GM21723 (cell line): ENCODE measurements around the gene SLCO6A1.

Experiments
- ATAC-seq: cut with Tn5 transposase; IDR thresholded peaks from one replicate; pipeline ENCODE4 v1.9.1; 2021; ENCODE audit warnings: mild to moderate bottlenecking, moderate library complexity; ENCODE audit not compliant: unreplicated experiment

The SLCO6A1 gene

DNA sequence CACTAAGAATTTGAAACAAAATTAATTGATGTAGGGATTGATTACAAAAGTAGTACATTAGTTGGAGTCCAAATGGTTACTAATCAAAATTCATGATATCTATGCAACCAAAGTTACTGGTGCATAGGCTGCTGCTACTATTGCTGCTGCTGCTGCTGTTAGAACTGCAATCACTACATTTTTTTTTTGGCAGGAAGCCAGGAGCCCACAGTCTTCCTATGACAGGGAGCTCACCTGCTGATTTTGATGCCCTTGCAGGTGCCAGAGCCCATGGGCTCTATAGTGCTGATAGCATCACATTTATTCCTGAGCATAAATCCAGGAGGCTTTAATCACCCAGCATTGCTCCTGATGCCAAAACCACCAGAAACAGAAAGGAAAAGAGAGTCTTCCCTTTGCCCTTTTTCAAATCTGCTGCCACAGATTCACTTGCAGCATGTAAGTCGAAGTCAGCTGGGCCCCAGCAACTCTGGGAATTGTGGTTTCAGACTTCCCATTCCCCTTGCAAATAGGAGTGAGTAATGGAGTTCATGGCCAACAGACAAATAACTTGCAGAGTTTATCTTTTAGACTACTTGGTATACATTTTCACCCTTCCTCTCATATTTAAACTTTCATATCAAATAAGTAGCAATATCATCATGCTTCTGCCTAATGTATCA, 17.6 kb downstream of the SLCO6A1 start:
- no peak for ATAC-seq

DNA sequence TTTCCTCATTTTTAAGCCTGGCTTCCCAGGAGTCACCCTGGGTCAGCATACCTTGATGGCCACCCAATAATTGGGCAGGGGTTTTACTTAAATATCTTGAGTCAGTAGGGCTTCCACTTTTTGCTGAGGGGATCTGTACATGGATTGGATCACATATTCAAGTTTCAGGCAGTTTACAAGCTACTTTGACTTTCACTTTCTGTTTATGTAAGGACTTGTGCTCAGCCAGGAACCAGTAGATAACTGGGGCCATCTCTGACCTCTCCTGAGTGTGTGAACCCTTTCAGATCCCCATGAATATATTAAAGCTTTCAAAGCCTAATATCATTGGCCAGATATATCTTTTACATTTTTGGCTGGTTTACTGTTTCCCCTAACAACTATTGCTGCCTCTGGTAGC, 45.1 kb downstream of the SLCO6A1 start:
- ATAC-seq: peak; percentile 94

DNA sequence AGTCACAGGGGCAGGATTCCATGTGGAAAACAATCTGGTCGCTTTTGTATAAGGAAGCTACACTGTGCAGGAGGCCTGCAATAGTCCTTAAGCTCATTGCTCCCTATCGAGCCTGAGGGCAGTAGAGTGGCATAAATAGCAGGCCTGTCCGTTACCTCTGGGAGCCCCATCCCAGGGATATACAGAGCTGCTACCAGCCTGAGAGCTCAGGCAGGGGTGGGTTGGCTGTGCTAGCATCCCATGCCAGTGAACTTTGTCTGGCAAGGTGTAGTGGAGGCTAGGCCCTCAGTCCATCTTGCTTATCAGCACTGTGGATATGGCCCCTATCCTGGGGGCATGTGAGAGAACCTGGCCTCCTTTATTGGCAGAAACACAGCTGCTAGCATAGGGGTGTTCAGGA, 47.7 kb downstream of the SLCO6A1 start:
- no peak for ATAC-seq

DNA sequence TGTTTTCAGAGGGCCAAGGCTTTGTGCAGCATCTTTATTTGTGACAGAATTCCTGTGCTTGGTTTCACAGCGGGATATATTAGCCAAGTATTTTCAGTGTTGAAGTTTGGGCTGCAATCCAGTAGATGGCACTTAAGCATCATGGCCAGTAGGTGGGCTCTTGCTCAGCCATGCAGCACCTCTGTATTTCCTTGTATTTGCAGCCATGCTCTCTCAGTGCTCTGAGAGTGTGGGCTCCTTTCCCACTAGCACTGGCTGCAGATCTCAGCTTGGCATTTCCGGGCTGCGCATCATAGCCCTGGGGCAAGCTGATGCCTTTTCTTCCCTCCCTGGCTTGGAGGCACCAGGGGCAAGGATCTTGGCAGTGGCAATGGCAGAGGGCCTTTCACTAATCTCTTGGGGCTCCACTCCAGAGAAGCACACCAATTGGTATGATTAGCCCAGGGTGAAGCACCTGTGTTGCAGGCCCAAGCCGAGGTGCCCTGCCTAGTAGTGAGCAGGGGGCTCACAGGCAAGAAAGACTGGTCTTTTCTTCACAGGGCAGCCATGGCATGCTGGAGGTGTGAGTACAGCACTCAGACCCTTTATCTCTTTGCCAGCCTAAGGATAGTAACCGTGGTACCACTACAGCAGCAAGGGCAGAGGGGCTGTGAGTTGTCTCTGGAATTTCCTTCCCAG, 48.3 kb downstream of the SLCO6A1 start:
- no peak for ATAC-seq

DNA sequence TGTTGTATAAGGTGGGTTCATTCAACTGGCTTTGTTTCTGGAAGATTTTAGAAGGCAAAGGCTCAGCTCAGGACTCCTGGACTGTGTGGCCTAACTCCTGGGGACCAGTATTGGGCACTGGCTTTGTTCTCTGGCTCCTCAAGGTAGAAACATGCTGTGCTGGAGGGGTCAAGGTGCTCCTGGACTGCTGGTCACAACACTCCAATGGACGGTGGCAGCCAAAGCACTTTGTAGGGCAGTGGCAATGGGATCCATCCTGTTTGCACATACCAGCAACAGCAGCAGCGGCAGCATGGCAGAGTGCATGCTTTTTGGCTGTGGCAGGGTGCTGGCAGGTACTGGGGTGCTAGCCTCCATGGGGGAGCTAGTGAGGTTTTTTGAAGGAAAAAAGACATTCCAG, 65.3 kb downstream of the SLCO6A1 start:
- ATAC-seq: no peak

DNA sequence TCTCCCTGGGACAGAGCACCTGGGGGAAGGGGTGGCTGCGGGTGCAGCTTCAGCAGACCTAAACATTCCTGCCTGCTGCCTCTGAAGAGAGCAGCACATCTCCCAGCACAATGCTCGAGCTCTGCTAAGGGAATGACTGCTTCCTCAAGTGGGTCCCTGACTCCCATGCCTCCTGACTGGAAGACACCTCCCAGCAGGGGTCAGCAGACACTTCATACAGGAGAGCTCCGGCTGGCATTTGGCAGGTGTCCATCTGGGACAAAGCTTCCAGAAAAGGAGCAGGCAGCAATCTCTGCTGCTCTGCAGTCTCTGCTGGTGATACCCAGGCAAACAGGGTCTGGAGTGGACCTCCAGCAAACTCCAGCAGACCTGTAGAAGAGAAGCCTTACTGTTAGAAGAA, 77.2 kb downstream of the SLCO6A1 start:
- no peak for ATAC-seq

DNA sequence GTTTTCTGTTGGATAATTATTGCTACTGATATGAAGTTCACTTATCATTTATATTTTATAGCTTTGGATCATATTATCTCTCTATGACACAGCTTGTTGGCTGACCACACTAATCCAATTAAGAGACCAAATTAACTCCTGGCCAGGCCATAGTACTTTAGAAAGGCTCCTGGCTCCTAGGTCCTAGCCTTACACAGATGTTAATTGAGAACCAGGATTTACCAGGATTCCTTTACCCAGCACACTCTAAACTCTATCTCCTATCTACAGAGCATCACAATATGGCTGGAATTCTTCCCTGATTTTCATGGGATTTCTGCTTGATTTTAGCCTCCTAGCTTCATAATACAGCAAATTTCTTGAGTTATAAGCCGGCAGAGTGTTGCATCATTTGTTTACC, 80.3 kb downstream of the SLCO6A1 start:
- no peak for ATAC-seq

DNA sequence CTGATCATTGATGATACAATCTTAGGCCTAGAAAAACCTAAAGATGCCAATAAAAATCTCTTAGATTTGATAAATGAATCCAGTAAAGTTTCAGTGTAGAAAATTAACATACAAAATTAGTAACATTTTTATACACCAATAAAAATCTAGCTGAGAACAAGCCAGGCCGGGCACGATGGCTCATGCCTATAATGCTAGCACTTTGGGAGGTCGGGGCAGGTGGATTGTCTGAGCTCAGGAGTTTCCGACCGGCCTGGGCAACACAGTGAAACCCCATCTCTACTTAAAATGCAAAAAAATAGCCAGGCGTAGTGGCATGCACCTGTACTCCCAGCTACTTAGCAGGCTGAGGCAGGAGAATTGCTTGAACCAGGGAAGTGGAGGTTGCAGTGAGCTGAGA, 84.4 kb downstream of the SLCO6A1 start:
- ATAC-seq: no peak

DNA sequence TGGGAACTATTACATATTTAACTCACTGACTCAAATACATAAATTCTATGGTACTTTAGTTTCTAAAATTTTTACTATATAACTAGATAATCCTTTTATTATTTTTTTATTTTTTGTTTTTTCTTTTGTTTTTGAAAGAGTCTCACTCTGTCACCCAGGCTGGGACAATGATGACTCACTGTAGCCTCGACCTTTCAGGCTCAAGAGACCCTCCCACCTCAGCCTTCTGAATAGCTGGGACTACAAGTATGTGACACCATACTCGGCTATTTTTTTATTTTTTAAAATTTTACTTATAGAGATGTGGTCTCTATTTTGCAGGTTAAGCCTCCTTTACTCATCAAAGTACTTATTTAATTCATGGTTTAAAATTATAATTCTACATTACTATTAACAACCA, 110.6 kb downstream of the SLCO6A1 start:
- ATAC-seq: no peak

DNA sequence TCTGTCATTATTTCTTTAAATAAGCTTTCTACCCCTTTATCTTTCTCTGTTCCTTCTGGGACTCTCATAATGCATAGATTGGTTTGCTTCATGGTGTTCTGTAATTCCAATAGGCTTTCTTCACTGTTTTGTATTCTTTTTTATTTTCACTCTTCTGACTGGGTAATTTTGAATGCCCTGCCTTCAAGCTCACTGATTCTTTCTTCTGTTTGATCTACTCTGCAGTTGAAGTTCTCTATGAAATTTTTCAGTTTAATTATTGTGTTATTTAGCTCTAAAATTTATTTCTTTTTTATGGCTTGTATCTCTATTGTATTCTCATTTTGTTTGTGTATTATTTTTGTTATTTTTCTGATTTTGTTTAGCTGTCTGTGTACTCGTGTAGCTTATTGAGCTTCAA, 113.4 kb downstream of the SLCO6A1 start:
- no peak for ATAC-seq

DNA sequence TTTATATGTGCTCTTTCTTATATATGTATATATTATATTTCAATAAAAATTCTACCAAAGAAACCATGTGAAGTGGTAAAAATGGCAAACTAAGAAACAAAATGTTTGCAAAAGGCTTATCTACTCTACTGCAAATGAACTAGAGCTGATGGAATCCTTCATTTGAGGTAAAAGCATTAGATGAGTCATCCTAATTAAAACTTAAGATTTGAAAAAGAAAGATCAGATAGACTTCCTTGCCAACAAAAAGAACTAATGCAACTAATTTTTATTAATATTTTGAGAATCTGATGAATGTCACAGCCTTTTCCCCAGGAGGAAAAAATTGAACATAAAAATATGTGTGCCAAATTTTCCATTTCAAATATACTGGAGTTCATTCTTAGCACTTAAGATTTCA, 118.6 kb downstream of the SLCO6A1 start:
- ATAC-seq: no peak

DNA sequence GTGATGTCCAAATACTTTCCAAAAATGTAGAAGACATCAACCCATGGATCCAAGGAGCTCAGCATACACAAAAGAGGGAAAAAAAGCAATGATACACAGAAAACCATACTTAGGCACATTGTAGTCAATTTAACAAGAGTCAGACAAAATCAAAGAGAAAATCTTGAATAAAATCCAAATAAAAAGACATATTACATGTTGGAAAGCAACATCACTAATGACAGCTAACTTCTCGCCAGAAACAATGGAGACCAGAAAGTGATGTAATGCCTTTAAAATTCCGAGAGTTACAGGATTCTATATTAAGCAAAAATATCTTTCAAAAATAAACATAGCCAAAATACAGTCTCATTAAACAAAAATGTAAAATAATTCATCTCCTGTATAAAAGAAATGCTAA, 122.9 kb downstream of the SLCO6A1 start:
- ATAC-seq: no peak

DNA sequence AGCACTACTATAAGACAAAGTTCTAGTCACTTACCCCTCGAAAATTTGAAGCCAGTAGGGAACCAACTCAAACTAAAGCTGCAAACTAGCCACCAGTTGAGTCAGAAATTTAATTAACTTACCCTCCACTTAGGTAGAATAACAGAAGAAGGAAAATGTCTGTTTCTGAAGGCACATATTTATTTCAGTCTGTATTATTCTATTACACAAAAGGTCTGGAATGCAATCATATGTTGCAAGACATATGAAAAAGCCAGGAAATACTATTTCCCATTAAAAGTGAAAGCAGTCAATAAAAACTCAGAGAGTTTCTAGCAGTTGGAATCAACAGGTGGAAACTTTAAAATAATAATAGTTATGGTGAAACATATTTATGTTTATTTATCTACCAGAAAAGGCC, 123.5 kb downstream of the SLCO6A1 start:
- ATAC-seq: no peak

DNA sequence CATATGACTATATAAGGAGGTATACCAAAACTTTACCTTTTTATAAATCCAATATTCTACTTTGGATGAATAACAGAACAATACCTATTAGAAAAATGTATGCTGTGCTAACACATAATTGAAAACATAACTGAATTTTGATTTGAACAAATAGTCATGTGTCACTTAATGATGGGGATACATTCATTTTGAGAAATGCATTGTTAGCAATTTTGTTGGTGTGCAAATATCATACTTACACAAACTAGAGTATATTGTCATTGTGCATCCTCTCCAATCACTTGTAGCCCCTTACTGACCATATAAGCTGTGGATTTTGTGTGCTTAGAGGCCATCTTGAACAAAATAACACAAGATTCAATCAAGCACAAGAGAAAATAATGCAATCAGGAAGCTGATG, 130.4 kb downstream of the SLCO6A1 start:
- no peak for ATAC-seq

DNA sequence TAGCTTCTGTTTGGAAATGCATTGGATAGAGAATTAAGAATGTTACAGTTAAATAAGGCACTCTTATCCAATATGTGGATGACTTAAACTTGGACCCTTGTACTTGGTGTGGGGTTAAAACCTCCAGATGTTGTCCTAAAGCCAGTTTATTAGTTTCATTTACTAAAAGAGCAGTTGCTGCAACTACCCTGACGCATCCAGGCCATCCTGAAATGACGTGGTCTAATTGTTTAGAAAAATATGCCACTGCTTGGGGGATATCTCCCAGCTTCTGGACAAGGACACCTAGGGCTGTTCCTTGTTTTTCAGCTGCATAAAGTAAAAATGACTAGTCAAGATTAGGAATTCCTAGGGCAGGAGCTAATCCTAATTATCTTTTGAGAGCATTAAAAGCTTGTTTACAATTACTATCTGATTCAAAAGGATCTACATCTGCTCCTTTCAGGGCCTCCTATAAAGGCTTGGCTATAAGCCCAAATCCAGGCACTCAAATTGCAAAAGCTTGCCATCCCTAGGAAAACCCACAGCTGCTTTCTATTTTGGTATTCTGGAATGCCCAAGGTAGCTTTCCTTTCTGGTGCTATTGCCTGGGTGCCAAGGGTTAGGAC, 157.0 kb downstream of the SLCO6A1 start:
- ATAC-seq: no peak

DNA sequence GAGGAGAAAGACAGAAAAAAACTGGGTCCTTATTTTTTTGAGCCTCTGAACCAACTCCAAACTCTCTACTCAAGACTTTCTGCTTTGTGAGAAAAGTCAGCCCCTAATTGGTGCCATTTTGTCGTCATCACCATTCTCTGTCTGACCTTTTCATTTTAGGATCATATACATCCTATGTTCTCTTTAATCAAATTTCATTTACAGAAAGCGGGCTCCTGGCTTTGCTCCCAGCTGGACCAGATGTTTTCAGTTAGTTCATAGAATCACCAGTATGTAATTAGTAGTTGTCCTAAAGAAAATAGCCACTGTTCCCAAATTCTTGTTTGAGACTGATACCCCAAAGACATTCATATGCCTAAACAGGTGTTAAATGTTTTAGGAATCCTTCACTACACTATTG, 174.1 kb downstream of the SLCO6A1 start:
- no peak for ATAC-seq
